Activated naive CD4-positive, alpha-beta T cell treated with anti-CD3 and anti-CD28 coated beads, Interleukin-2, amount 10 ng/mL, durations not matched to agents 7 days and 5 days (primary cell): ENCODE results near the gene EME1.

Experiments
- CTCF ChIA-PET: fragments of 350-600 bp; sonication (Branson Sonifier 250); formaldehyde crosslinking; loops from one replicate; lab custom pipeline; 2021; ENCODE audit warnings: antibody characterized with exemption; lab: Charles Lee
- DNase-seq: peaks from one replicate; pipeline ENCODE4 v3.0.0-alpha.2; 2020
- H3K27ac Mint-ChIP-seq: one replicate; pipeline ENCODE4 v1.8.0; 2021; ENCODE audit warnings: mild to moderate bottlenecking, moderate library complexity, mixed read lengths
- H3K27me3 Mint-ChIP-seq: one replicate; pipeline ENCODE4 v1.8.0; 2021; ENCODE audit warnings: mild to moderate bottlenecking, mixed read lengths
- H3K36me3 Mint-ChIP-seq: one replicate; pipeline ENCODE4 v1.8.0; 2021; ENCODE audit warnings: mixed read lengths
- H3K4me1 Mint-ChIP-seq: one replicate; pipeline ENCODE4 v1.8.0; 2021; ENCODE audit warnings: mixed read lengths
- H3K4me3 Mint-ChIP-seq: one replicate; pipeline ENCODE4 v1.8.0; 2021; ENCODE audit warnings: mild to moderate bottlenecking, moderate library complexity, mixed read lengths
- H3K9me3 Mint-ChIP-seq: one replicate; pipeline ENCODE4 v1.8.0; 2021; ENCODE audit warnings: mixed read lengths

The EME1 gene

DNA sequence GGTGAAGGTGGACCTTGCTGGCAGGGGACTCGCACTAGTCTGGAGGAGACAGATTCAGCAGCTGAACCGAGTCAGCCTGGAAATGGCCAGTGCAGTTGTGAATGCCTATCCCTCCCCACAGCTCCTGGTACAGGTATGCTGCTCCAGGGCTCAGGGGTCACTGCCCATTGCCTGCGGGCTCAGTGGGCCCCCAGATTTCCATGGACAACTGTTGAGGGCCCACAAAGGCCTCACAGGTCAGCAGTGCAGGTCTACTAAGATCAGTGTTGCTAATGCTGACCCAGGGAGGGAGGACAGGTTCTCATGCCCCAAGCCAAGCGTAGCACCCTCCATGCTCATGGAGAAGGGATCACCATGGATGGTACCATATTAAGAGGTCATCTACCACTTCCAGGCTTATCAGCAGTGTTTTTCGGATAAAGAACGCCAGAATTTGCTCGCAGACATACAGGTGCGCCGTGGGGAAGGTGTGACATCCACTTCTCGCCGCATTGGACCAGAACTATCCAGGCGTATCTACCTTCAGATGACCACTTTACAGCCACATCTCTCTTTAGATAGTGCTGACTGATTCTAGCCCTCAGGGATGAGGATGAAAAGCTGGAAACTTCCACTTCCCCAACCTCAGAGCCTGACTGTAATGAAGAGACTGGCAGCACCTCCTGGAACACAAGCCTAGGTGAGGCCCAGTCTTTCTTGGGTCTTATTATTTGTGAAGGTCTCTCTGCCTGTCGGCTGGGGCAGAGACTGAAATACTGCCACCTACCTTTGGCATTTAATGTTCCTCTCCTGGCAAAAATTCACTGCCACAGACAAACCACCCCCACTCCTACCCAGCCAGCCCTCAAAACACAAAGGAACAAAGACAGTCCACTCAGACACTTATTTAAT, 7.6 kb downstream of the EME1 start:
- CTCF ChIA-PET = interaction anchor here (0.7 to 2.7 kb wide), 6 partner anchors 12 to 103 kb away, joined by 3 to 13 read pairs (median 4); partner anchors contain the start of gene LRRC59
- DNase-seq = no peak
- Mint-ChIP-seq H3K9me3 (no peaks in the 10 kb centered on the region), H3K36me3 (peaks cover 61% of the 10 kb centered on the region), H3K4me1 (no peaks in the 10 kb centered on the region), H3K27me3 (no peaks in the 10 kb centered on the region), H3K27ac (peak overlapping the region; percentile 11), H3K4me3 (no peak overlapping the region)

- Mint-ChIP-seq H3K27ac (no peak overlapping the region), H3K36me3 (peaks cover 62% of the 10 kb centered on the region), H3K9me3 (no peaks in the 10 kb centered on the region), H3K4me1 (no peaks in the 10 kb centered on the region), H3K27me3 (no peaks in the 10 kb centered on the region), H3K4me3 (no peak overlapping the region)
- DNase-seq = no peak
- CTCF ChIA-PET = interaction anchor here (1.1 to 2.7 kb wide), 4 partner anchors 12 to 19 kb away, joined by 3 to 13 read pairs (median 8); partner anchors contain the start of gene LRRC59
Measured at GRCh38 chr17:50381260-50381815, 8.3 kb downstream of the EME1 start.

DNA sequence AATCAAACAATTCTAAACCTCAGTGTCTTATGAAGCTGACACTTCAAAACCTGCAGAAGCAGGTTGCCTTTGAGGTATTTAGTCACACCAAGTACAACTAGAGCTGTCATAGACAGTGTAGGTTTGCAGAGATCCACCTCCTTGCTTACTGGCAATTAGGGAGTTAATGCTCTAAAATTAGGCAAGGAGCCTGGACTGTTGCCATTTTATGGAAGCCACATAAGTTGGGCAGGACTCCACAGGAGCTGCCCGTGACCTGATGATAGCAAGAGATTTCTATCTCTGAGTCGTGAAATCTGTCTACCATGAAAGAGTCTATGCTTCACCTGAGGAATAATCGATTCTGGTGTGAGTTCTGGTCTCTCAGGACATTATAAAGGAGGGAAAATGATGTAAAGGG, 8.9 kb downstream of the EME1 start:
- Mint-ChIP-seq H3K9me3 (no peaks in the 10 kb centered on the region), H3K27me3 (no peaks in the 10 kb centered on the region), H3K4me3 (no peak overlapping the region), H3K4me1 (no peaks in the 10 kb centered on the region), H3K36me3 (peaks cover 62% of the 10 kb centered on the region), H3K27ac (no peak overlapping the region)
- CTCF ChIA-PET = interaction anchor here (1.2 to 2.7 kb wide), 3 partner anchors 14 to 20 kb away, joined by 3 to 13 read pairs (median 12); partner anchors contain the start of gene LRRC59
- DNase-seq = no peak

GRCh38 chr17:50382931-50383330, 9.9 kb downstream of the EME1 start:
- Mint-ChIP-seq H3K4me1 (no peaks in the 10 kb centered on the region), H3K27me3 (no peaks in the 10 kb centered on the region), H3K9me3 (no peaks in the 10 kb centered on the region), H3K27ac (no peak overlapping the region), H3K36me3 (peaks cover 61% of the 10 kb centered on the region), H3K4me3 (no peak overlapping the region)
- CTCF ChIA-PET = interaction anchor here (2.7 kb wide), 1 partner anchor 21 kb away, joined by 13 read pairs; no protein-coding TSS in a partner anchor
- DNase-seq = no peak

GRCh38 chr17:50386510-50386909, 13.5 kb downstream of the EME1 start:
- Mint-ChIP-seq H3K4me3 (no peak overlapping the region), H3K4me1 (no peaks in the 10 kb centered on the region), H3K27me3 (no peaks in the 10 kb centered on the region), H3K36me3 (peaks cover 58% of the 10 kb centered on the region), H3K27ac (no peak overlapping the region), H3K9me3 (no peaks in the 10 kb centered on the region)
- CTCF ChIA-PET = interaction anchor here (1.7 to 1.9 kb wide), 2 partner anchors 11 to 24 kb away, joined by 5 to 8 read pairs; partner anchors contain the start of gene LRRC59
- no peak for DNase-seq

DNA sequence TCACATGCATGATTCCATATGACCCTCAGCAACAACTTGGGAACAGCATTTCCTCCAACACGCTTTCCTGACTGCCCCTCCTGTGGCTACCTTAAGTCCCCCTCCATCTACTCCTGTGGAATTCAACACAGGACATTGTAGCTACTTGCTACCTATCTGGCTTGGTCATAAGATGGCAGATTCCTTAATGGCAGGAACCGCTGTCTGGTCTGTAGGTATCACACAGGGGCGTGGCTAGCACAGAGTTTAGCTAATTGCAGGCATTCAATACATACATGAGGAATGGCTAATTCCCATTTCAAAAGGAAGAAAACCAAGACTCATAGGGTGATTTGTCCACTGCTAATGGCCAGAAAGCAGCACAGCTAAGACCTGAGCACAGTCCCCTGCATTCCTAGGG, 15.7 kb downstream of the EME1 start:
- DNase-seq = no peak
- CTCF ChIA-PET = interaction anchor here (1.5 kb wide), 1 partner anchor 9 kb away, joined by 8 read pairs; the partner anchor contains the start of gene LRRC59
- H3K36me3 Mint-ChIP-seq = peaks cover 60% of the 10 kb centered on the region
- H3K4me3 Mint-ChIP-seq = no peak overlapping the region
- H3K4me1 Mint-ChIP-seq = peaks cover 5% of the 10 kb centered on the region
- H3K27me3 Mint-ChIP-seq = no peaks in the 10 kb centered on the region
- no peak overlapping the region for H3K27ac Mint-ChIP-seq
- H3K9me3 Mint-ChIP-seq = no peaks in the 10 kb centered on the region

DNA sequence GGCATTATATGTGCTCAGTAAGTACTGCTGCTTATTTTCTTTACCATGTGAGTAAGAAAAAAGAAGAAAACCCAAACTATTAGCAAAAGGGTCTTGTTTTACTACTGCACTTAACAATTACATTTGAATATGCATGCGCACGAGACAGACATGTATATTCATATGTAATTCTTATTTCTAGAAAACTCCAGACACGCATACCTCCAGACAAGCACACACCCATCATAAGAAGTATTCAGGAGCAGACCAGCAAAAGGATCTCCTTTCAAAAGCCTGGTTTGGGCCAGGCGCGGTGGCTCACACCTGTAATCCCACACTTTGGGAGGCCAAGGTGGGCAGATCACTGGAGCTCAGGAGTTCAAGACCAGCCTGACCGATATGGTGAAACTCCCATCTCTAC, 16.5 kb downstream of the EME1 start:
- CTCF ChIA-PET = no interaction called here
- H3K9me3 Mint-ChIP-seq = no peaks in the 10 kb centered on the region
- H3K36me3 Mint-ChIP-seq = peaks cover 61% of the 10 kb centered on the region
- H3K27ac Mint-ChIP-seq = no peak overlapping the region
- peaks cover 9% of the 10 kb centered on the region for H3K4me1 Mint-ChIP-seq
- DNase-seq = no peak
- H3K27me3 Mint-ChIP-seq = no peaks in the 10 kb centered on the region
- no peak overlapping the region for H3K4me3 Mint-ChIP-seq

- Mint-ChIP-seq H3K27me3 (no peaks in the 10 kb centered on the region), H3K9me3 (no peaks in the 10 kb centered on the region), H3K36me3 (peaks cover 56% of the 10 kb centered on the region), H3K4me1 (peaks cover 29% of the 10 kb centered on the region), H3K4me3 (no peak overlapping the region), H3K27ac (no peak overlapping the region)
- no peak for DNase-seq
- CTCF ChIA-PET = interaction anchor here (1.0 kb wide), 1 partner anchor 12 kb away, joined by 3 read pairs; no protein-coding TSS in a partner anchor
Measured at GRCh38 chr17:50392621-50393020, 19.6 kb downstream of the EME1 start.

GRCh38 chr17:50393700-50394099, 20.7 kb downstream of the EME1 start:
- CTCF ChIA-PET = no interaction called here
- no peak overlapping the region for H3K27ac Mint-ChIP-seq
- peaks cover 45% of the 10 kb centered on the region for H3K36me3 Mint-ChIP-seq

GRCh38 chr17:50394711-50395110, 21.7 kb downstream of the EME1 start:
- CTCF ChIA-PET = no interaction called here
- H3K4me1 Mint-ChIP-seq = peaks cover 32% of the 10 kb centered on the region
- peaks cover 40% of the 10 kb centered on the region for H3K36me3 Mint-ChIP-seq
- peak overlapping the region; percentile 93 for H3K4me3 Mint-ChIP-seq
- H3K27me3 Mint-ChIP-seq = no peaks in the 10 kb centered on the region
- no peak for DNase-seq
- H3K9me3 Mint-ChIP-seq = no peaks in the 10 kb centered on the region
- H3K27ac Mint-ChIP-seq = peak overlapping the region; percentile 25

More at GRCh38 chr17:50393700-50394099, 20.7 kb downstream of the EME1 start:
- Mint-ChIP-seq H3K27me3 (no peaks in the 10 kb centered on the region), H3K4me3 (no peak overlapping the region), H3K4me1 (peaks cover 32% of the 10 kb centered on the region), H3K9me3 (no peaks in the 10 kb centered on the region)
- no peak for DNase-seq

DNA sequence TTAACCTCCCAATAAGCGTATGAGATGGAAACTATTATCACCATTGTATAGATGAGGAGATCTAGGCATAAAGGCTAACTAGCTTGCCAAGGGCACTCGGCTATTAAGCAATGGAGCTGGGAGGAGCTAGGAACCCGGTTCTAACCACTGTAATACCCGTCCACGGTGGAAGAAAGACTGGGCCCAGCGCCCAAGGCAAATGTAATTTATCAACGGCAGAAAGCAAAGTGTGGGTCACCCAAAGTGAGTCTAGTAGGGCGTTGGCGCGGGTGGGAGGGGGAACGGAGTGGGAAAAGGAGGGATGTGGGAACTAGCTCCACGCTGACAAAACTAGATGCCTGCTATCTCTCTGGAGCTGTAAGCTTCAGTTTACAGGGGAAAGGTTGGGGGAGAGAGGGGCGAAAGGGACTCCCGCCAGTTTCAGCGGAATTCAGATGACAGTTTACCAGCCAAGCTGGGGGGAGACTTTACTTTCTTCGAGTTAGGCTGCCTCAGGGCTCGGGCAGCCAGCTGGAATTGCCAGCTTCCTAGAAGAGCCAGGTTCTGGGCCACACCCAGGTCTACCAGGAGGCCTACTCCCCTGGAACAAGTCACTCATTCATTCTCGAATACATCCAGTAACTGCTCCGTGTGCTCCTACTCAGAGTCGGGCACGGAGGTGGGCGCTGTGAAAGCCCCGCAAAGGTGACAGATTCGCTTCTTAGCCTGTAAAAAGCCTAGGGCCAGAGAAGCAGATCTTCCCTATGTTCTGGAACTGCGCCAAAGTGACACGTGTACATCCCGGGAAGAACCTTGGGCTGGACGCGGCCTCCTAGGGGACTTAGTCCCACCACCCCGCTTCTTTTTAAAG, 23.5 kb downstream of the EME1 start:
- H3K4me3 Mint-ChIP-seq = peak overlapping the region; percentile 93

GRCh38 chr17:50397111-50397918, 24.3 kb downstream of the EME1 start, which contains the start of gene LRRC59:
TSS of gene LRRC59 (minus strand) at chr17:50397523. CDS start at chr17:50397317, 206 bp downstream.
- Mint-ChIP-seq H3K9me3 (no peaks in the 10 kb centered on the region), H3K27me3 (no peaks in the 10 kb centered on the region), H3K27ac (peak within 1 kb of the TSS; percentile 94), H3K4me3 (peak within 1 kb of the TSS; percentile 93), H3K4me1 (peaks cover 32% of the 10 kb centered on the region), H3K36me3 (peaks cover 26% of the 10 kb centered on the region)
- peak; percentile 94 for DNase-seq
- CTCF ChIA-PET = interaction anchor here (0.5 to 3.7 kb wide), 31 partner anchors 9 to 786 kb away, joined by 3 to 32 read pairs (median 5); partner anchors contain the start of genes ACSF2, EME1, MRPL27 and RSAD1

More for the DNA sequence above, 23.5 kb downstream of the EME1 start:
- CTCF ChIA-PET = interaction anchor here (0.5 to 3.7 kb wide), 24 partner anchors 8 to 785 kb away, joined by 3 to 32 read pairs (median 6); partner anchors contain the start of genes ACSF2, EME1, MRPL27 and XYLT2
- Mint-ChIP-seq H3K27ac (peak overlapping the region; percentile 94), H3K36me3 (peaks cover 32% of the 10 kb centered on the region), H3K27me3 (no peaks in the 10 kb centered on the region), H3K9me3 (no peaks in the 10 kb centered on the region), H3K4me1 (peaks cover 32% of the 10 kb centered on the region)
- peak; percentile 32 for DNase-seq

GRCh38 chr17:50397919-50398285, 24.9 kb downstream of the EME1 start:
- Mint-ChIP-seq H3K27me3 (no peaks in the 10 kb centered on the region), H3K27ac (peak overlapping the region; percentile 94), H3K4me1 (peaks cover 32% of the 10 kb centered on the region), H3K4me3 (peak overlapping the region; percentile 93), H3K36me3 (peaks cover 22% of the 10 kb centered on the region), H3K9me3 (no peaks in the 10 kb centered on the region)
- no peak for DNase-seq
- CTCF ChIA-PET = interaction anchor here (0.9 to 3.7 kb wide), 25 partner anchors 9 to 123 kb away, joined by 3 to 32 read pairs (median 6); partner anchors contain the start of genes ACSF2, EME1, MRPL27 and RSAD1
